HepG2 (cell line): ENCODE data around the gene PNPLA2. TPM values are rescaled to one million over a fixed set of nuclear protein-coding genes. Genes with fewer than 3 reads are reported as not detected.

Experiments used
- ATF4 ChIP-seq, 2 experiments: fragments of 450-650 bp in 1 of 2; sonication (generic) in 1 of 2; formaldehyde crosslinking; IDR thresholded peaks; 2 replicates each; pipeline versions ENCODE4 v1.5.0 to v1.8.0; 2020 to 2022; ENCODE audit warnings: mild to moderate bottlenecking in 1 of 2, missing genetic modification reagents in 1 of 2
- CREB3 ChIP-seq: sonication (generic); formaldehyde crosslinking; IDR thresholded peaks from 2 replicates; pipeline ENCODE4 v1.5.0; 2020; ENCODE audit warnings: missing genetic modification reagents
- FOXK2 ChIP-seq: fragments of 450-650 bp; IDR thresholded peaks from 2 replicates; pipeline ENCODE4 v1.6.1; 2016
- HMGXB3 ChIP-seq: sonication (generic); formaldehyde crosslinking; IDR thresholded peaks from 2 replicates; pipeline ENCODE4 v1.4.0; 2020; ENCODE audit warnings: missing genetic modification reagents, borderline replicate concordance
- IRX3 ChIP-seq: sonication (generic); formaldehyde crosslinking; IDR thresholded peaks from 2 replicates; pipeline ENCODE4 v1.8.1; 2023; ENCODE audit warnings: mild to moderate bottlenecking, low read depth, missing genetic modification reagents, borderline replicate concordance
- RXRA ChIP-seq: sonication (generic); formaldehyde crosslinking; IDR thresholded peaks from 2 replicates; pipeline ENCODE4 v1.5.1; 2020; ENCODE audit warnings: missing genetic modification reagents
- THAP7 ChIP-seq: sonication (generic); formaldehyde crosslinking; IDR thresholded peaks from 2 replicates; pipeline ENCODE4 v1.8.1; 2023; ENCODE audit warnings: mild to moderate bottlenecking, missing genetic modification reagents
- THYN1 ChIP-seq: sonication (generic); formaldehyde crosslinking; IDR thresholded peaks from 2 replicates; pipeline ENCODE4 v1.8.1; 2023; ENCODE audit warnings: low read depth, mild to moderate bottlenecking, moderate library complexity, missing genetic modification reagents, borderline replicate concordance
- TMF1 ChIP-seq: sonication (generic); formaldehyde crosslinking; IDR thresholded peaks from 2 replicates; pipeline ENCODE4 v1.8.1; 2022; ENCODE audit warnings: low read depth, missing genetic modification reagents
- WIZ ChIP-seq: sonication (generic); formaldehyde crosslinking; IDR thresholded peaks from 2 replicates; pipeline ENCODE4 v1.5.1; 2020; ENCODE audit warnings: mild to moderate bottlenecking, missing genetic modification reagents
- ZBTB46 ChIP-seq: sonication (generic); formaldehyde crosslinking; IDR thresholded peaks from 2 replicates; pipeline ENCODE4 v1.4.0; 2020; ENCODE audit warnings: mild to moderate bottlenecking, missing genetic modification reagents, borderline replicate concordance
- ZFP1 ChIP-seq: IDR thresholded peaks from 2 replicates; pipeline ENCODE4 v1.6.1; 2016
- ZFP90 ChIP-seq: sonication (generic); formaldehyde crosslinking; IDR thresholded peaks from 2 replicates; pipeline ENCODE4 v1.8.0; 2022; ENCODE audit warnings: missing genetic modification reagents, mild to moderate bottlenecking, inconsistent platforms, borderline replicate concordance
- ZNF138 ChIP-seq: sonication (generic); formaldehyde crosslinking; IDR thresholded peaks from 2 replicates; pipeline ENCODE4 v1.5.0; 2020; ENCODE audit warnings: mild to moderate bottlenecking, low read depth, missing genetic modification reagents
- ZNF597 ChIP-seq: sonication (generic); formaldehyde crosslinking; IDR thresholded peaks from 2 replicates; pipeline ENCODE4 v1.5.0; 2020; ENCODE audit warnings: missing genetic modification reagents
- ZNF644 ChIP-seq: IDR thresholded peaks from 2 replicates; pipeline ENCODE4 v1.6.1; 2016; ENCODE audit warnings: low read depth
- ZNF670 ChIP-seq: sonication (generic); formaldehyde crosslinking; IDR thresholded peaks from 2 replicates; pipeline ENCODE4 v1.8.0; 2022; ENCODE audit warnings: mild to moderate bottlenecking, missing genetic modification reagents, borderline replicate concordance
- ZNF678 ChIP-seq: sonication (generic); formaldehyde crosslinking; IDR thresholded peaks from 2 replicates; pipeline ENCODE4 v1.4.0; 2020; ENCODE audit warnings: mild to moderate bottlenecking, missing genetic modification reagents
- polyA plus RNA-seq, 8 experiments: library from polyadenylated mRNA; depleted of rRNA in 3 of 8; stranded (reverse) in 7 of 8; unstranded in 1 of 8; fragments of >200 nt; fragmentation: Illumina TruSeq in 4 of 8; extraction: Trizol in 4 of 8; gene quantifications; 2 replicates each; pipeline versions ENCODE4 v1.2.1 to v1.2.3, GENCODE V29; 2011 to 2016; ENCODE audit warnings: low read depth in 4 of 8, missing spikeins in 1 of 8, mixed read lengths in 1 of 8; ENCODE audit not compliant: insufficient read depth in 1 of 8
- total RNA-seq, 5 experiments: library from RNA; depleted of rRNA; stranded (reverse); fragments of >200 nt; fragmentation: Illumina TruSeq; extraction: Trizol; gene quantifications; 2 replicates each; pipeline ENCODE4 v1.2.3, GENCODE V29; 2016; ENCODE audit warnings: low read depth in 1 of 5

PNPLA2 gene
- total and polyA plus RNA-seq, 2 of the 13 experiments (the other 11 are each of a cell fraction or from before 2014, with no cell fraction given): 10.5 to 43.2 TPM

GRCh38 chr11:809287-810039 lies 9.3 kb upstream of the PNPLA2 start, which contains the start of gene RPLP2 (continued):
- TF ChIP-seq THAP7 (CRISPR knock-in tag) (peak; percentile 54; the same call in 1 of the 2 replicates), WIZ (CRISPR knock-in tag) (no peak; the same call in 1 of the 2 replicates), ZBTB46 (CRISPR knock-in tag) (no peak), HMGXB3 (peak; percentile 87), CREB3 (CRISPR knock-in tag) (0 out of 2 replicates have a peak, but pooled peaks have one; percentile 23), IRX3 (CRISPR knock-in tag) (peak; percentile 9; the same call in 1 of the 2 replicates), TMF1 (CRISPR knock-in tag) (peak; percentile 36; the same call in 1 of the 2 replicates), RXRA (CRISPR knock-in tag) (peak; percentile 77), ZFP90 (CRISPR knock-in tag) (peak; percentile 12; the same call in 1 of the 2 replicates), ZNF138 (CRISPR knock-in tag) (no peak; the same call in 1 of the 2 replicates), THYN1 (CRISPR knock-in tag) (peak; percentile 63; the same call in 1 of the 2 replicates), ZFP1 (CRISPR knock-in tag) (0 out of 2 replicates have a peak, but pooled peaks have one; percentile 28), FOXK2 (0 out of 2 replicates have a peak, but pooled peaks have one; percentile 3), ZNF644 (no peak), ZNF597 (CRISPR knock-in tag) (no peak), ZNF670 (CRISPR knock-in tag) (peak; percentile 94; the same call in 1 of the 2 replicates), ATF4 (CRISPR knock-in tag; IDR thresholded peaks at IDR 0.05) (peak in 1 of 2 experiments; percentile 73; a peak in 1 of 4 replicates), ZNF678 (CRISPR knock-in tag) (no peak)
